Measurements from ENCODE around the gene MRRF. TPM values are rescaled to one million over a fixed set of nuclear protein-coding genes. Genes with fewer than 3 reads are reported as not detected.

Gene MRRF
- total RNA-seq, 1 experiment from 2014 or later: 26.2 TPM

GRCh38 chr9:122281368-122281767 is 16.7 kb downstream of the MRRF start:
- peaks cover 6% of the 10 kb centered on the region for H3K36me3 ChIP-seq (replicated peaks; ENCODE audit: control insufficient read depth, insufficient read depth, low read length)
- H3K27me3 ChIP-seq (ENCODE audit: control insufficient read depth, insufficient read depth, low read length): no peaks in the 10 kb centered on the region
- H3K4me3 ChIP-seq (ENCODE audit: insufficient read depth, low read depth, low read length): no peak overlapping the region
- no peak for DNase-seq

GRCh38 chr9:122286764-122287163 is 22.1 kb downstream of the MRRF start:
- Histone ChIP-seq H3K4me3 (ENCODE audit: insufficient read depth, low read depth, low read length) (no peak overlapping the region), H3K27me3 (ENCODE audit: control insufficient read depth, insufficient read depth, low read length) (no peaks in the 10 kb centered on the region), H3K36me3 (replicated peaks; ENCODE audit: control insufficient read depth, insufficient read depth, low read length) (peaks cover 8% of the 10 kb centered on the region)
- no peak for DNase-seq

DNA sequence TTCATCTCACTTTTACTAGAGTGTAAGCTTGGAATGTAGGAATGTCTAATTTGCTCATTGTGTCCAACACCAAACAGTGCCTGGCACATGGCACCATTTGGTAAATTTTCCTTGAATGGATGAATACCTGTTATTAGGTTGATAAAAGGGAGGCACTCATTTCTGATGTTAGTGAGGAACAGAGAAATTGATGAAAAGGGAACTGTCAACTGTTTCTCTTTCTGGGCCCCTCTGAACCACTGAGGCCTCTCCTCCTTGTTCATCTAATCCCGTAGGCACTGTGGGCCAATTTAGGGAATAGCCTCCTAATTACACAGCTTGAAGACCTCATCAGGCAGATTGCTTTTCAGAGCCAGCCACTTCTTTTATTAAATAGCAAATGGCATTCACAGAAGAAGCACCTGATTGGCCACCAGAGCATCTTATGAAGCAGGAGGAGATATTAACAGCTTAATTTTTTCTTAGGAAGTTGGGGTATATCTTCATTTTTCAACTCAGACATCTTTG is 22.6 kb downstream of the MRRF start:
- no peaks in the 10 kb centered on the region for H3K27me3 ChIP-seq (ENCODE audit: control insufficient read depth, insufficient read depth, low read length)
- DNase-seq: no peak
- no peak overlapping the region for H3K4me3 ChIP-seq (ENCODE audit: insufficient read depth, low read depth, low read length)
- peaks cover 8% of the 10 kb centered on the region for H3K36me3 ChIP-seq (replicated peaks; ENCODE audit: control insufficient read depth, insufficient read depth, low read length)

- no peak for DNase-seq
- H3K36me3 ChIP-seq (replicated peaks; ENCODE audit: control insufficient read depth, insufficient read depth, low read length): peaks cover 6% of the 10 kb centered on the region
- H3K4me3 ChIP-seq (ENCODE audit: insufficient read depth, low read depth, low read length): no peak overlapping the region
- H3K27me3 ChIP-seq (ENCODE audit: control insufficient read depth, insufficient read depth, low read length): no peaks in the 10 kb centered on the region
Observed at GRCh38 chr9:122291458-122291857, 26.8 kb downstream of the MRRF start.

DNA sequence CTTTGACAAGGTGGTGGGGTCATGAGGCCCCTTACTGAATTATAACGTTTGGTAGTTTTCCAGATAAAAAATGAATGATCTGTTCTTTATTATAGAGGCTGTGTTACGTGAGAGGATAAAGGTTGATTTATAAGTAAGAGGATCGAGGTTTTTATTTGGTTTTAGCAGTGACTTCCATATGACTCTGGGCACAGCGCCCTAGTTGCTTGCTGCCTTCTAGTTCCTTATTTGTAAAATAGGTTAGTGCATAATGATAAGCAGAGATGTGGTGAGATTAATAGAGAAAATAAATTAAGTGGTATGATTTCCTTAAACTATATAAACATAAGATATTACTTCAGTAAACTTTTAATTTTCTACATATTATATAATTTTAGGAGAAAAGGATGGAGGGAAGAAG is 29.8 kb downstream of the MRRF start:
- H3K27me3 ChIP-seq (ENCODE audit: control insufficient read depth, insufficient read depth, low read length): no peaks in the 10 kb centered on the region
- H3K4me3 ChIP-seq (ENCODE audit: insufficient read depth, low read depth, low read length): no peak overlapping the region
- peaks cover 4% of the 10 kb centered on the region for H3K36me3 ChIP-seq (replicated peaks; ENCODE audit: control insufficient read depth, insufficient read depth, low read length)
- no peak for DNase-seq

DNA sequence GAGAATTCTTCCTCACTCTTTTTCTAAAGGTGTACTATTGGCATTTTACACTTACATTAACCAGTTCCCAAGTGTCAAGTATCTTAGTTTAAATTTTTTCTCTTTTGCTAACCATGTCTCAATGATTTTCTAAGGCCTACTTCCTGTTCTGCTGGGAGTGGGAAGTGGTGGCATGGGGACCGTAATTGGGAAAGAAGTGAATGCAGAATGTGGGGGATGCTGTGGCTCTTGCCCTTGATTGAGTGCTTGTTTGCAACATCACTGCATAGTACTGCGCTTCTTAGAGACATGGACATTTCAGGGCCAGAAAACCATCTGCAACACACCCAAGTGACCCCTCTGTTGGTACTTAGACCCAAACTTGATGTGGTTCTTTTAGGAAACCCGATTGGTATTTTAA is 32.8 kb downstream of the MRRF start:
- no peak for DNase-seq
- Histone ChIP-seq H3K27me3 (ENCODE audit: control insufficient read depth, insufficient read depth, low read length) (no peaks in the 10 kb centered on the region), H3K4me3 (ENCODE audit: insufficient read depth, low read depth, low read length) (no peak overlapping the region), H3K36me3 (replicated peaks; ENCODE audit: control insufficient read depth, insufficient read depth, low read length) (peaks cover 2% of the 10 kb centered on the region)

DNA sequence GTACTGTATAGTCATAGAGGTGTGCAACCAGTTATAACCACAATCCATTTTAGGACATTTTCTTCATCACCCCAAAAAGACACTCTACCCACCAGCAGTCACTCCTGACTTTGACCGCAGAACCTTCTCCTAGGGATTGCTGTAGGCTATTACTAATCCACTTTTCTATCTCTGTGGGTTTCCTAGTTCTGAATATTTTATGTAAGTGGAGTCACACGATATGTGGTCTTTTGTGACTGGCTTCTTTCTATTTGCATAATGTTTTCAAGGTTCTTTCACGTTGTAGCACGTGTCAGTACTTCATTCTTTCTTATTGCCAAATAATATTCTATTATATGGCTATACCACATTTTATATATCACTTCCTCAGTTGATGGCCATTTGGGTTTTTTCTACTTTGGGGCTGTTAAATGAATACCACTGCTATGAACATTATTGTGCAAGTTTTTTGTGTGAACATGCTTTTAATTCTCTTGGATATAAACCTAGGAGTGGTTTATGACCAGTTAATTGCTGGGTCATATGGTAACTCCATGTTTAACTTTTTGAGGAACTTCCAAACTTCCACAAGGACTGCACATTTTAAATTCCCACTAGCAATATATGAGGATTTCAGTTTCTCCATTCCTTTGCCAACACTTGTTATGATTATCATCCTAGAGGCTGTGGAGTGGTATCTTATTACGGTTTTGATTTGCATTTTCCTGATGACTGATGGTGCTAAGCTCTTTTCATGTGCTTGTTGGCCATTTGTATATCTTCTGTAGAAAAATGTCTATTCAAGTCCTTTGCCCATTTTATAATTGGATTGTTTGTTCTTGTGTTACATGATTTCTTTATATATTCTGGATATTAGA is 37.8 kb downstream of the MRRF start:
- Histone ChIP-seq H3K36me3 (replicated peaks; ENCODE audit: control insufficient read depth, insufficient read depth, low read length) (peaks cover 1% of the 10 kb centered on the region), H3K4me3 (ENCODE audit: insufficient read depth, low read depth, low read length) (no peak overlapping the region), H3K27me3 (ENCODE audit: control insufficient read depth, insufficient read depth, low read length) (no peaks in the 10 kb centered on the region)
- DNase-seq: no peak

GRCh38 chr9:122307061-122307460 is 42.4 kb downstream of the MRRF start:
- Histone ChIP-seq H3K4me3 (ENCODE audit: insufficient read depth, low read depth, low read length) (no peak overlapping the region), H3K36me3 (replicated peaks; ENCODE audit: control insufficient read depth, insufficient read depth, low read length) (peaks cover 3% of the 10 kb centered on the region)
- DNase-seq: peak; percentile 15

DNA sequence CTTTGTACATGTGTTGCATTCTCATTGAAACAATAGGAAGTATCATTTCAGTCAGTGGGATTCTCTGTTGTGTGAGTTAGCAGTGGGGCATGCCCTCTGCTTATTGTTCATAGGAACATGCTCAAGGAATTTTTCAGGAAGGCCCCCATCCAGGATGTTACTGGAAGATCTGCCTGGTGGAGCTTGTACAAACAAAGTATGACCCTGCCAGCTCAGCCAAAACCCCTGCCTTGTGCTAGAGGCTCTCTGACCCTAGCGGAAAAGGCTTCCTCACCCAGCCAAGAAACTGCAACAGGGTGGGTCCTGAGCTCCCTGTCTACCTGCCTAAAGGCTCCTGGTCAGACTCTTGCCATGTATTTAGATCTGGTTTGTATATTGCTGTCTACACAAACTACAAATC is 43.2 kb downstream of the MRRF start:
- no peak overlapping the region for H3K4me3 ChIP-seq (ENCODE audit: insufficient read depth, low read depth, low read length)
- H3K36me3 ChIP-seq (replicated peaks; ENCODE audit: control insufficient read depth, insufficient read depth, low read length): peaks cover 3% of the 10 kb centered on the region
- no peaks in the 10 kb centered on the region for H3K27me3 ChIP-seq (ENCODE audit: control insufficient read depth, insufficient read depth, low read length)
- no peak for DNase-seq

More at GRCh38 chr9:122307061-122307460, 42.4 kb downstream of the MRRF start:
- no peaks in the 10 kb centered on the region for H3K27me3 ChIP-seq (ENCODE audit: control insufficient read depth, insufficient read depth, low read length)

GRCh38 chr9:122309861-122310260 is 45.2 kb downstream of the MRRF start:
- no peak for DNase-seq
- Histone ChIP-seq H3K36me3 (replicated peaks; ENCODE audit: control insufficient read depth, insufficient read depth, low read length) (peaks cover 13% of the 10 kb centered on the region), H3K27me3 (ENCODE audit: control insufficient read depth, insufficient read depth, low read length) (no peaks in the 10 kb centered on the region), H3K4me3 (ENCODE audit: insufficient read depth, low read depth, low read length) (no peak overlapping the region)

GRCh38 chr9:122314165-122314564 is 49.5 kb downstream of the MRRF start:
- DNase-seq: no peak
- no peaks in the 10 kb centered on the region for H3K27me3 ChIP-seq (ENCODE audit: control insufficient read depth, insufficient read depth, low read length)
- H3K36me3 ChIP-seq (replicated peaks; ENCODE audit: control insufficient read depth, insufficient read depth, low read length): peaks cover 10% of the 10 kb centered on the region
- H3K4me3 ChIP-seq (ENCODE audit: insufficient read depth, low read depth, low read length): no peak overlapping the region

DNA sequence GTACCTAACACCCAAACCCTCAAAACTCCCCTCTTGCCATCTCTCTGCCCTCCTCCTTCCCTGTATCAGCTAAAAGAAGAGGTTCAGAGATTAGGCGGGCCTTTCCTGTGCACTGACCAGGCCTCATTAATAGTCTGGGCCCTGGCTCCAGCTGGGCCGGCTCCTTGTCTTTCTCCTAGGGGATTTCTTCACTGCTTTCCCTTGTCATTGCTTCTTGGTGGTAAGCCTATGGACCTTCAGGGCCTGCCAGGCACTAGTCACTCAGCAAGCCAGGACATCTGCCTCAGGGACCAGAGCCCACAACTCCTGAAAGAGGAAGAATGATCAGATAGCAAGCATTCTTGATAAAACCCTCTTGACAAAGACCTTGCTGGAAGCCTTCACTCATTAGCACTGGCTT is 50.9 kb downstream of the MRRF start:
- no peaks in the 10 kb centered on the region for H3K27me3 ChIP-seq (ENCODE audit: control insufficient read depth, insufficient read depth, low read length)
- no peak overlapping the region for H3K4me3 ChIP-seq (ENCODE audit: insufficient read depth, low read depth, low read length)
- H3K36me3 ChIP-seq (replicated peaks; ENCODE audit: control insufficient read depth, insufficient read depth, low read length): peaks cover 10% of the 10 kb centered on the region
- DNase-seq: no peak

DNA sequence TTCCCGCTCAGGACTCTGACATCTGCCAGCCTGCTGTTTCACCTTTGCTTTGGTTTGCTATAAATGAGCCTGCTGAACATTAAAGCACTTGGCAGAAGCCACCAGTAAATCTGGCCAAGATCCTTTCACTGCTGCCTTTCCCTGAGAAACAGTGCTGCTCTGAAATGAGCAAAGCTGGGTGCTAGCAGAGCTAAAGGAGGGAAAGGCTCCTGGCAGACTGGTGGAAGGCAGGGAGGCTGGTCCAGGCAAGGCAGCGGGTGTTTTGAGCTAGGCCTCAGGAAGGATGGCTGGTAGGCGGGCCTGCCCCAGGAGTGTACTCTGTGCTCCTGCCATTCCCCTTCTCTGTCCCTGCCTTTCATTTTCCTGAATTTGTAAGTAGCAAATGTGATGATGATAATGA is 53.6 kb downstream of the MRRF start:
- H3K4me3 ChIP-seq (ENCODE audit: insufficient read depth, low read depth, low read length): no peak overlapping the region
- H3K36me3 ChIP-seq (replicated peaks; ENCODE audit: control insufficient read depth, insufficient read depth, low read length): peaks cover 12% of the 10 kb centered on the region
- DNase-seq: no peak

GRCh38 chr9:122320413-122320881 is 55.8 kb downstream of the MRRF start:
- no peaks in the 10 kb centered on the region for H3K27me3 ChIP-seq (ENCODE audit: control insufficient read depth, insufficient read depth, low read length)
- no peak overlapping the region for H3K4me3 ChIP-seq (ENCODE audit: insufficient read depth, low read depth, low read length)
- H3K36me3 ChIP-seq (replicated peaks; ENCODE audit: control insufficient read depth, insufficient read depth, low read length): peaks cover 7% of the 10 kb centered on the region
- DNase-seq: peak; percentile 40

More for the DNA sequence above, 53.6 kb downstream of the MRRF start:
- no peaks in the 10 kb centered on the region for H3K27me3 ChIP-seq (ENCODE audit: control insufficient read depth, insufficient read depth, low read length)

GRCh38 chr9:122322553-122322952 is 57.9 kb downstream of the MRRF start:
- no peak overlapping the region for H3K4me3 ChIP-seq (ENCODE audit: insufficient read depth, low read depth, low read length)
- no peaks in the 10 kb centered on the region for H3K27me3 ChIP-seq (ENCODE audit: control insufficient read depth, insufficient read depth, low read length)
- H3K36me3 ChIP-seq (replicated peaks; ENCODE audit: control insufficient read depth, insufficient read depth, low read length): peaks cover 7% of the 10 kb centered on the region
- no peak for DNase-seq
